Middle frontal gyrus (tissue), 1 donor: Measurements from ENCODE around the gene PBX2.
"Not testable (repeated sequence)": the region's sequence is repeated elsewhere in the genome, so short reads cannot be mapped to it uniquely, and the experiment has no call there.

Experiments used
- DNase-seq: peaks from one replicate; pipeline ENCODE4 v3.0.0-alpha.2; 2015; ENCODE audit warnings: low spot score; ENCODE audit errors: extremely low spot score

PBX2 gene

GRCh38 chr6:32190054-32190851 lies at the start of gene PBX2:
TSS of gene PBX2 (minus strand) at chr6:32190202. CDS start at chr6:32189915, 287 bp downstream.
- peak; percentile 65 for DNase-seq

- no peak for DNase-seq
Observed at GRCh38 chr6:32239462-32239861, 49.5 kb upstream of the PBX2 start.

- DNase-seq: no peak
Observed at GRCh38 chr6:32234934-32235333, 44.9 kb upstream of the PBX2 start.

GRCh38 chr6:32226434-32226833 lies 36.4 kb upstream of the PBX2 start:
- no peak for DNase-seq

- DNase-seq: no peak
Observed at GRCh38 chr6:32224696-32225095, 34.7 kb upstream of the PBX2 start.

- DNase-seq: no peak
Observed at GRCh38 chr6:32223258-32224235, 33.5 kb upstream of the PBX2 start, which contains the start of gene NOTCH4. TSS of gene NOTCH4 (minus strand) at chr6:32224067. CDS start at chr6:32223928, 139 bp downstream.

GRCh38 chr6:32222333-32223230 lies 32.6 kb upstream of the PBX2 start:
- no peak for DNase-seq

GRCh38 chr6:32220021-32220420 lies 30.0 kb upstream of the PBX2 start:
- no peak for DNase-seq

GRCh38 chr6:32218167-32218566 lies 28.2 kb upstream of the PBX2 start:
- DNase-seq: no peak

- no peak for DNase-seq
Observed at GRCh38 chr6:32216998-32217397, 27.0 kb upstream of the PBX2 start.

- no peak for DNase-seq
Observed at GRCh38 chr6:32216285-32216684, 26.3 kb upstream of the PBX2 start.

- no peak for DNase-seq
Observed at GRCh38 chr6:32215617-32216016, 25.6 kb upstream of the PBX2 start.

- DNase-seq: no peak
Observed at GRCh38 chr6:32214126-32214525, 24.1 kb upstream of the PBX2 start.

GRCh38 chr6:32213649-32214048 lies 23.6 kb upstream of the PBX2 start:
- DNase-seq: no peak

GRCh38 chr6:32212076-32212760 lies 22.2 kb upstream of the PBX2 start:
- DNase-seq: no peak

- not testable (repeated sequence) for DNase-seq
Observed at GRCh38 chr6:32211432-32211831, 21.4 kb upstream of the PBX2 start.

- DNase-seq: no peak
Observed at GRCh38 chr6:32210191-32210601, 20.2 kb upstream of the PBX2 start.

GRCh38 chr6:32208996-32209395 lies 19.0 kb upstream of the PBX2 start:
- no peak for DNase-seq

- no peak for DNase-seq
Observed at GRCh38 chr6:32204268-32204715, 14.3 kb upstream of the PBX2 start.
